Stimulated activated CD8-positive, alpha-beta memory T cell treated with anti-CD3 and anti-CD28 coated beads, Interleukin-7, amount 100 ng/mL, for 24 hours (primary cell): ENCODE results near the gene DCC.

Experiments
- DNase-seq: peaks from one replicate; pipeline ENCODE4 v3.0.0-alpha.2; 2020; ENCODE audit warnings: low read depth

DCC gene

DNA sequence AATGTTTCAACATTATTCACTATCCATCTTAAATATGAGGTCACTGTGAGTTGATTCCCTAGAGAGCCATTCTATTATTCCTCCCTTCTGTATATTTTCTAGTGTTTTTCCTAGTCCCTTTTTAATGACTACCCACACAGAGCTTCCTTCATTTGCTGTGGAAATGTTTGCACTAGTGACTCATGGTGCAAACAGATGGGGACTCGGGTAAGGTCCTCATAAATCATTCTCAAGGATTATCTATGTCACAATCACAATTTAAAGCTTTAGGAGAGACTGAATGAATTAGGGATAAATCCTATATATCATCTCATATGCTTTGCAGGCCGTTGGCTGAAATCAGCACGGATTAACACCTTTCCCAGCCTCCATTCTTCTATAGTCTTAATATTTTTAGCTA is 159.6 kb downstream of the DCC start:
- DNase-seq = no peak

DNA sequence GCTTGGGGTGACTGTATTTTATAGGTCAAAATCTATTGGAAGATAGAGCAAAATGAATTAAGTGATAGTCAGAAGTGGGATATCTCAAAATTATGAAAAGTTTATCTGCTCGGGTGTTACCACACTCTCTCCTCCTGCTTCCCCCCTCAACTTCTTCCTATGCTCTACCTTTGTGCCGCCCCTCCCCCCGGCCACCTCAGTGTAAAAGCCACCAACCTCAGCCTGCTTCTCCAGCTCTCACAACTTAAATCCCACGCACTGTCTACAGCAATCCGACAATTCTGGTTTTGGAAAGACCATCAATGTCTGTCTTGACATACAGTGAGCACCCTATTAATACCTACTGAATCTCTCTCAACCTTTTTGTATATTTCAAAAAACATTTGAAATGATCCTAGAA is 164.6 kb downstream of the DCC start:
- DNase-seq = no peak

DNA sequence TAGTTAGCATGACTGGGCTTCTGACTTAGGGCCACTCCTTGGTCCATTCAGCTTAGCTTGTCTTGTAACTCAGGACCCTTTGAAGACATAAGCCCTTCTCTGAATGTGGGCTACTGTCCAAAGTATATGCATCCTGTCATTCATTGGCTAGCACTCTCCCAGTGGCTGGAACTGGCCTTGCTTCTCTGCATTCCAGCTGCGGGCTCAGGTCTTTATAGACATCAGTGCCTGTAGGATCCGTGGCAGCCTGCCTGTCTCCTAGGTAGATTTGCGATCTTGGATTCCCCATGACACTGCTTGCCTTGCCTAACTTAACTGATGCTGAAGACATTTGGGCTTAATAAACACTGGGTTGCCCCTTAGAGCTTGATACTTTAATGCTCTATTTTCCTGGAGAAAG is 170.1 kb downstream of the DCC start:
- no peak for DNase-seq

DNA sequence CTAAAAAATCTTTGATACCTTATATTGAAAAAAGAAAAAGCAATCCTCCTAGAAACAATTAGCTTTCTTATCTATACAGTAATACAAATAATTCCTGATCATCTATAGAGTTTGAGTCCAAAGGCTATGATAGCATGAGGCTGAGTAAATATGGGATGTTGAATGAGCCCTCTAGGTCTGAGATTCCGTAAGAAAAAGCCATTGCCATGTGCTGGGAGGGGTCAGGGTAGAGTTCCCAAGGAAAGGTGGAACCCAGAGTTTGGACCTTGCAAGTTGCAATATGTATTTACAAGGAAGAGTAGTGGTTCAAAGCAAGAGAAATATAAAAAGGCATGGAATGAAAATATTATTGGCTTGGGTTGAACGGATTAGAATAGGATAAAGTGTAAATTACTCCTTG is 178.1 kb downstream of the DCC start:
- no peak for DNase-seq

DNA sequence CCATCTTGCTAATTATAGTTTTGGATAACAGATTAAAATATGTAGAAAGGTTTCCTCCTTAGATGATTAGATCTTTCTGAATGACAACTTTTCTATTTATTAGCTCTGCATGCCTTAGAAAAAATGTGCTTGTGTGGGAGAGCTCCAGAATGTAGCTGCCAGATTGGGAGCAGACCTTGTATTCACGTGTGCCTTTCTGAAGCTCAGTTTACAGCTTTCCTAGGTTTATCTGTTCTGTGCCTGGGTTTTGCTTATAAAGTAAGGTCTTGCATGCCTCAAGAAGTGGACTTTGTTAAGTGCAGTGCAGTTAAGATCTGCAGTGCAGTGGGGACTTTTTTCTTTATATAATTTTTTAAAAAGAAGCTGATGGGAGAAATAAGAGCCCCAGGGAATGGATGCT is 179.0 kb downstream of the DCC start:
- no peak for DNase-seq

DNA sequence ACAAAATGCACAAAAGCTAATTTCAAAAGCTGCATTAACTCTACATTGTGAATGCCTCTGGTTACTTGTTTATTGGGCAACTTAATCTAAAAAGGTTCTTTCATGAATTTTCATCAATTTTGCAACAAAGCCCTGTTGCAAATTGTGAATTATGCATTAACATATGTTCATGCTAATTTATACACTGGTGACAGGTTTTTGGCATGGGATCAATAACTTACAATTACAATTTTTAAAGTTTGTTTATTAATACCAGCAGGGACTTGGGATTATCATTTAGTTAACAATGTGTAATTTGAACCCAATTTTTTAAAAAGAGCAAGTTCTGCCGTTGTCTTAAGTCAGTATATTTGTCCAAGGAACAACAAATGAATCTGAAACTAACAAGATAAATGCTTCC is 183.6 kb downstream of the DCC start:
- no peak for DNase-seq

DNA sequence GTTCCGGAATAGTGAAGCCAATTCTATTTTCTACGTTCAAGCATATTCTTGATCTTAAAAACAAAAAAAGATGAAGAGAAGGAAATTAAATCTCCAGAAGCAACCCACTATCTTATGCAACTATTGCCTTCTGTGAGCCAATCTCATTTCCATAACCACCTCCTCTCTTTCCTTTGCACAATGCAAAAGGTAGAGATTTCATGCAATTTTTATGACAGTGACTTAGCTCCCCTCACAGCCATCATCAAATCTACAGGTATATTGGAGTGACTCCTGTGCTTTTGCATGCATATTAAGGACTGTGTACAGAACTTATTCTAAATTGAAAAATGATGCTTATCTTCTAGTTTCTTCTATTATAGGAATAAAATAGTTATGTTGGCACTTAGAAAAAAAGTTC is 191.8 kb downstream of the DCC start:
- no peak for DNase-seq

DNA sequence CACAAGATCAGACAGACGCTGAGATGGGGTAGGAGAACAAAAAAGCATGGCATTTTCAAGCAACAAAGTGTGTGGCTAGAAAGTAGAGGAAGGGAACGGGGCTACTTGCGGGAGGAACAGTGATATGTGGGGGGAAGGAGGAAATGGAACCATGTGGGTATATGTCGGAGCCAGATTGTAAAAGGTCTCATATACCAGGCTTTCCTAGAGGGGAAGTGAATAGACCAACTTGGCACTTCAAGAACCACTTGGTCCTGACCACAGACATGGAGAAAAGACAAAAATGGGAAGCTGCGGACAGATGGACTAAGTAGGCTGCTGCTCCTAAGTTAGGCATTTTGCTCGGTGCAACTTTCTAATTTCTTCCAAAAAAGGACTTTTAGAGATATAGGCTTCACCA is 196.0 kb downstream of the DCC start:
- DNase-seq = no peak

DNA sequence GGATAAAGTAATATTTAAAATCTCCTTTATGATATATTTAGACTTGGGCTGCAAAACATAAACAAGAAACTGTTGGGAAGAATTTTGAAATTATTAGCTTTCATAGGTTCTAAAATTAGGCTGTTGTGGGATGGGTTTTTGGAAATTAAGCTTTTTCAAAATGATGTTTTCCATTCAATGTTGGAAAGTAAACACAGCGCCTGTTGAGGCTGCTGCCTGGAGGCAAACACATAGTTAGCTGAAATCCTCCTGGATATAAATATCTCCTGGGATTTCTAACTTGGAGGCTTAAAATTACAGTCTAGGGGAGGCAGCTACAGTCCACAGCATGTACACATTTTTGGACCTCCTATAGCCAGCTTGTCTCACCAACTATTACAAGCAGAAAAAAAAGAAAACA is 197.3 kb downstream of the DCC start:
- no peak for DNase-seq

DNA sequence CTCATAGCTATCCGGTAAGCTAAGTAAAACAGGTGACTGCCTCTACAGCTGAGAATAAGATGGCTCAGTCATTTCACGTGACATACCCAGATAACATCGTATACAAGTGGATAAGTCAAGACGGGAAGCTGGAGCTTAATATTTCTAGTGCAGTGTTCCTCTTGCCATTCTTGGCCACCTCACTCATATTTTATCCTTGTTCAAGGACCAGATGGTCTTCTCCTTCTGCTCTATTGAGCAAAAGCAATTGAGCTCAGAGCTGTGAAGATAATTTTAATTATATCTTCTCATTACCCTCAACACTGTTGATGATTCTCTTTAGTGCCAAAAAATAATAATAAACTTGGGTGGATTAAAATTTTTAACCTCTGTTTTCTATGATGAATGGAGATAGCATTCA is 201.1 kb downstream of the DCC start:
- no peak for DNase-seq

DNA sequence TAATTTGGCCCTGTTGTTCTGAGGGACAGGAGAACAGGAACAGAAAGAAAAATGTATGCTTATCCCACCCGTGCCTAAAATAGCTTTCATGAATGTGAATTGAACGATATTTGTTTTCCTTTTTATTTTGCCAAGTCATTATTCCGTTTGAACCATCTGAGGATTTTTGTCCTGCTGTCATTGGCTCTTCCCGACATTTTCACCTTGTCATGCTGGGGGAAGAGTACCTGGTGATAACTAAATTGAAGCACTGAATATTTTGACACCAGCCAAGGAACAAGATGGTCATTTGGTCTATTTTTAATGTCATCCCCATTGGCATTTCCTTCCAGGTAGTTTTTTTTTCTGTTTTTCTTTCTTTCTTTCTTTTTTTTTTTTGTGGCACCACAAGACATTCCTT is 204.1 kb downstream of the DCC start:
- no peak for DNase-seq

DNA sequence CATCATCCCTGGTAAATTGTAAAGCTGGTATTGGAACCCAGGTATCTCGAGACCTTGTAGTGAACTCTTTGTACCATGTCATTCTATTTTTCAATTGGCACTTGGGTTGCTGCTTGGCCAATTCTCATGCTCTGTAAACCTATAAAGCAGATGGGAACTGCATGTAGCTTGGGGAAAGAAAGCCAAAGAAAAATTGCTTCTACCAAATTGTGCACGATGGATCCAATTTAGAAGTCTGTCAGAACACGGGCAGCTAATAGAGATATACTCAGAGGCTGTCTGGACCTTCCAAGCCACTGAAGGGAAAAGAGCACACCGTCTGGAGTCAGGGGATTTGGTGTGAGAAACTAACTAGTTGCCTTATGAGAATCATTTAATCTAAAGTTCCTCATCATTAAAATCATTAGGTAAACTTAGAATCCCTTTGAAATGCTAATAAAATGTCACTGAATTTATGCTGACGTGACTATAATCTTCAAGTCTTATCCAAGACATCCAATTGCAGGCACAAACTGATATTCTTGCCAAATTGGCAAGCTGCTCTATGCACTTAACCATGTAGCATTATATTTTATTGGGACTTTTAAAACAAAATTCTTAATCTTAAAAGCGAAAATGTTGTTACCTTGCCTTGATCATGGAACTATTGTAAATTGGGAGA is 206.8 kb downstream of the DCC start:
- DNase-seq = no peak

DNA sequence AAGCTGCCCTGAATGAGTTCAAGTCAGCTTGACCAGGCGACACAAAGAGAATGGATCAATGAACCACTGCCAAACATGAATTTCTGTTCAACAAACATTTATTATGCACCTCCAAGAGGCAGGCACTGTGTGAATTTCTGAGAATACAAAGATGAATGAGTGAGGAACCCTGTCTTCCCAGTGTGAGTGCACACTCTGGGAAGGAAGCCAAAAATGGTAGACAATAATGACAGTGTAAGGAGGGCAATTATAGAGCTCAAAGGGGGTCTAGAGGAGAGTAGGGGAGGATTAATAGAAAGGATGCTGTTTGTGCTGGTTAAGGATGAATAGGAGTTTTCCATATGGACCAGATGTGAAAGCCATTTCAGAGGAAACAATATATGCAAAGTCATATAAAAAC is 213.4 kb downstream of the DCC start:
- DNase-seq = no peak

DNA sequence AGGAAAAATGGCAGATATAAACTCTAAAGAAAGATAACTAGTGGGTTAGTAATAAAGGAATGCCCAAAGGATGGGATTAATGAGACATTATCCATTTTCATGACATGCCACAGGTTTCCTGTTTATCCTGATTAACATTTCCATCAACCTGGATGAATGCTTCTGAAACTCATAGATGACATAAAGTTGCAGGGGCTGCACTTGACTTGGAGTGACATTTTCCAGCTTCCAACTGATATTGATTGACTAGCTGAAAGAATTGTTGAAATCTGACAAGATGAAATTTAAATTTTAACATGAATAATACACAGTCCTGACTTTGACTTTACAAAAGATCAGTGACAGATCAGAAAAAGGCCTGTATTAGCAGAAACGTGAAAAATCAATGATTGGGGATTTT is 214.2 kb downstream of the DCC start:
- no peak for DNase-seq

DNA sequence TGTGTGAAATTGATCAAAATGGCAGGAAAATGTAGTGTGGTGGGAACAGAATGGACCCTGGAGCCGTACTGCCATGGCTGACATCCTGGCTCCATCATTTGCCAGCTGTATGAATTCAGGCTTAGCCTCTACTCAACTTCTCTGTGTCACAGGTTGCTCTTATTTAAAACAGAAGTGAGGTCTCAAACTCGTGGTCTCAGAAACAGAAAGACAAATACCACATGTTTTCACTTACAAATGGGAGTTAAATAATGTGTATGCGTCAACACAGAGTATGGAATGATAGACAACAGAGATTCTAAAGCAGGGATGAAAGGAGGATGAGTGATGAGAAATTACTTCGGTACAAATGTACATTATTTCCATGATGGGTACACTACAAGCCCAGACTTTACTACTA is 227.4 kb downstream of the DCC start:
- no peak for DNase-seq

DNA sequence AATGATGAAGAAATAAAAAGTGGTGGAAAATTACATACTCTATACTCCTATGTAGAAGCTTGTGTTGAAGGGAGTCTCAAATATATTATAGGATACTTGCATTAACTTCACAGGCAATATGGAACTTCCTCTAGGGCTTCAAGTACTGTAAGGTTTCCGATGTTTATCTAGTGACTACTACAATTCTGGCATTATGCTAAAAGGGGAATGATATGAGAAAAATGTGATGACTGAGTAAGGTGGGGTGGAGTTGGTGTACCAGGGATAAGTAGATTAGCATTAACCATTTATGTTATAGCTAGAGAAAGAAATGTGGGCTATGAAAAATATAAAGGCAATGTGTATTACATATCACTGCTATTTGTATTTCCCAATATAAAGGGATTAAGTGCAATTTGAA is 229.5 kb downstream of the DCC start:
- no peak for DNase-seq

DNA sequence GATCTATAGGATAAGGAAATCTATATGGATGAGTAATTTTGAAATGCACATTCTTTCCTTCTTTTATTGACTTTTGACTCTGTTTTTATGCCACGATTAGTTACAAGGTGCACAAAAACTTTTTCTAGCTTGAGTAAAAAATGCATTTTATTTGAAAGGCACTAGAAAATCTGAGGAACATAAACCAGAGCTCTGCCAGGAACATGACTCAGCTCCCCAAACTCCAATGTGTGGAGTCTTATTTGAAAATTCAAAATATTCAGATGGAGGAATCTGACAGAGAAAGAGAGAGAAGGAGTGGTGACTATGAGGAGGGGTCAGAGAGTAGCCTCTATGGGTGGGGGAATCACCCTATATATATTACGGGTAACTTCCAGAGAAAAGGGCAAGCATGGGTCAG is 231.0 kb downstream of the DCC start:
- no peak for DNase-seq

DNA sequence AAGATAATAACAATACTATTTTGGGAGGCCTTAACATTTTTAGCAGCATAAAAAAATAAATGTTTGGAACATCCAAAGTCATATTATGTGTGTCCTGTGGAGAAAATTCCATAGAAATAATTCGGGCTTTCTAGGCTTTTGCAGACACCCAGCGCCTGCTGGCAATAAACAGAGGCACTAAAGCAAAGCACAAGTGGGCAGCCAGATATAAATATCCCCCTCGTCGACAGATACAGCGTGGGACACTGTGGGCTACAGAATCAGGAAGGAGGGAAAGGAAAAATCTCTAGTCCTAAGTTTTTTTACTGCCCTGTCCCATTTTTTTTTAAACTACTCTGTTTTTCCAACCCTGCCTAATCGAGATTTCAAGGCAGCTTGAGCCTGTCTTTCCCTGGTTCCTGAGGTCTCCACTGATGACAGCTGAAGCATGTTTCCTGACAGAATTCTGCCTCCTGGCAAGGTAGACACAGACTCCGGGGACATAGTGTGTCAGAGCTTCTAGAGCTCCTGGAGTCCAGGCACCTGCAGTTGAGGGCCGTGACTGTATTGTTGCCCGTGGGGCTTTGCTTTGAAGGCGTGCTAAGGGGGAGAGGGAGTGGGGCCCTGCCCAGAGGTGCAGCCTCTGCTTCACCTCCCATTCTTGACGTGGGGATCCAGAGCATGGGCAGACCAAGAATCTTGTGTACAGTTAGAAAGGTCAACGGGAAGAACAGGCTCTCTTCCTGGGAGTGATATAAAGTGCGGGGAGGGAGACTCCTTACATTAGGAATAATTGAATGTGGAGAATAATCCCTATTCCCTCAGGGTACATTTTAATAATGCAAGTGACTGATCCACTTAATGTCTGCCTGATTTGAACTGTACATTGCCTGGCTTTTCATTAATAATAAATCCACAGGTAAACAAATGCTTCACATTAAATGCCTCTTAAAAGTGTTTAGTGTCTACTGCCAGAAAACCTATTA is 232.3 kb downstream of the DCC start:
- no peak for DNase-seq

DNA sequence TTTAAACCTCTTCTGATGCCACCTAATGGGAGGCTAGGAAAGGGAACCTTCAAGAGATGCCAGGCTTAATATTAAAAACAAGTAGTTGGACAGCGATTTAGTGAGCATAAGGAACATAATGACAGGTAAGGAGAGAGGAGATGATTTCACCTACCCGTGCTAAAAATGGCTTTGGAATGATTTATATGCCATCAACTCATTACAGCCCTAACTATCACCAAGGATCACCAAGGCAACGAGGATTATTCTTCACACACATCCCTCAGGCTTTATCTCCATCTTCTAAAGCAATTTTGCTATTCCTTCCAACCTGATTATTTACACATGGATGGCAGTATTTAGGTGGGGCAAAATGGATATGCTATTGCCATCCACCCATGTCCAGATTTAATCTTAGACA is 237.8 kb downstream of the DCC start:
- no peak for DNase-seq

DNA sequence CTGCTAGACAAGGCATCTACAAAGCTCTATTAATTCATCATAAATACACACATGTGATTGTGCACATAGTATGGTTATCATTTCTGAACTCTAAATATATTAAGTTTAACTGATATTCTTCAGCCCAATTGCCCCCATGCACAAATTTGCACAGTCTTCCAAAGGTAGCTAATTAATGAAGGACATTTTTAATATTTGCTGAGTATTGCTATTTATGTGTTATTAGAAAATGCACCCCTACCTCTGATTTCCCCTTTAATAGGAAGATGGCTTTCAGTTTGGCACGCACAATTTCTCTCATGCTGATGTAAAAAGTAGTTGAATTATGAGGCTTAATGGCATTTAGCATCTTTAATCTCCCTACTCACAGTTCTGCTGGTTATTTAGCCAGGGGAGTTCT is 242.1 kb downstream of the DCC start:
- DNase-seq = no peak

DNA sequence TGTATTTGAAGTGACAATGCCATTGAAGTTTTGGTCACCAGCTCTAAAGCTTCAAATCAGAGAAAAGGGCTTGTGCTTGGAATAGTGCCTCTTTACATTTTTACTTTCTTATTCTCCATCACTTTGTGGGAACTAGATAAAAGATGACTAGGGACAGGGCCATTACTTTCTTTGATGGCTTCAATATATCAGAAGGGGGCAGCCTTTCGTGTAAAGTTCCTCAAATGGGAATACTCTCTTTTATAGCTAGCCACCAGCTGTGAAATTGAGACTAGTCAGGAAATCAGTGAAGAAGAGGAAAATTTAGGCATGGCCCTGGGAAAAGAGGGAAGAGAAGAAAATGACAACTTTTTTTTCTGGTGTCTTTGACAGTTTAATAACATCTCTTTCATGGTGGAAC is 242.5 kb downstream of the DCC start:
- DNase-seq = no peak

DNA sequence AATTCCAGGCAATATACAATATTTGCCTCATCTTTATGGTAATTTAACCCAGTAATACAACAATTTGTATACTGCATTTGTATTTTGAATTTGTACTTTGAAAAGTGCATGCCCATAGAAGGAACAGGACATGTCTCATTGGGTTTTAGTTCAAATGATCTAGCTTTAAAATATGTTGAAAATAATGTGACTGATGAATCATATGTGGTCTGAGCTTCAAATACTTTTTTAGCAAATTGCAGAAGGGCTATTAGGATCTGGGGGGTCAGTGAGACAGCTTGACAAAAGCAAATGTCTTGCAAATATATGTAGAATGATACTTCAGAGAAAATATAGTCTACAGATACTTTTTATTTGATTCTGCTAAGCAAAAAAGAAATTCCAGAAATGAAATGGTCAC is 248.9 kb downstream of the DCC start:
- DNase-seq = no peak

DNA sequence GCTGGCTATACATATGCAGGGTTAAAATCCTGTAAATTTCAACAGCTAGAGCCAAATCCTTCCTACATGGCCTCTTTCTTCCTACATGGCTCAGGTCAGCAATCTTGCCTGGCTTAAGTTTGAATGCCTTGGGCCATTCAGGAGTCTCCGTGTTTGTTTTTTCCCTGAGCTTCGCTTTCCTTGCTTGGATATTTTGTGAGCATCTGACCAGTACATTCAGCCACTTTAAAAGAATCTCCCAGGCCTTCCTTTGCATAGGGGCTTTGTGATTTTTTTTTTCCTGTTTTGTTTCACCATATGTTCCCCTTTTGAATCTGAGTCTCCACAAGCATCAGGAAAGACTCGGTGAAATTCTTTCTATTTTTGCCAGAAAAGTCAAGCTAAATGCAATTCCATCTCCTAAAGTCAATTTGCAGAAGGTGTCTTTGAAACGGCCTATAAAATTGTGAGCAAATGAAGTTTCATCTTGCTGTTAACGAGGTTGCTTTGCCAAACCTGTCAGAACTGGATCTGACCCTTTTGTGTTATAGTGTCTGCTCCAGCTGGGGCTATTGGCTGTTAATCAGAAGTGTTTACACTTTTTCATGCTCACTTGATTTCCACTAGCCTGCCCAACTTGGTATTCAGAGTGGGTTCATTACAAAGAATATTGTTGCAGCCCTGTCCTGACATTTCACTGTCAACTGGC is 256.9 kb downstream of the DCC start:
- no peak for DNase-seq
